Prostate gland (tissue), 2 donors: ENCODE results near the gene MYH15.

Experiments used
- CTCF ChIP-seq, 4 experiments: fragments of 200-600 bp in 2 of 4; fragments of 450-650 bp in 2 of 4; sonication (generic) in 2 of 4; IDR thresholded peaks; 1 replicate in 3 of 4; 2 replicates in 1 of 4; pipeline ENCODE4 v1.5.1; 2016 to 2019; ENCODE audit warnings: antibody characterized with exemption in 4 of 4, mild to moderate bottlenecking in 2 of 4, moderate library complexity in 2 of 4
- POLR2A ChIP-seq: fragments of 450-650 bp; IDR thresholded peaks from one replicate; pipeline ENCODE4 v1.6.1; 2016; ENCODE audit warnings: antibody characterized with exemption, mild to moderate bottlenecking

GRCh38 chr3:108488631-108489030 lies 21.8 kb downstream of the MYH15 start:
- TF ChIP-seq CTCF (IDR thresholded peaks at IDR 0.05) (no peak), POLR2A (no peak)
